ENCODE results near the gene TRAPPC6A. TPM values are rescaled to one million over a fixed set of nuclear protein-coding genes. Genes with fewer than 3 reads are reported as not detected.

TRAPPC6A gene
- total and polyA plus RNA-seq, 2 of the 4 experiments (the other 2 are of a cell fraction), result 4.1 to 13.4 TPM

GRCh38 chr19:45166723-45167252 lies 11.2 kb downstream of the TRAPPC6A start:
- H3K56ac ChIP-seq (ENCODE audit: extremely low read depth, insufficient read depth, low read length), result no peak overlapping the region
- no TSS peak for BruUV-seq (replicated peaks)
- H2BK120ac ChIP-seq (ENCODE audit: low read depth, low read length), result no peak overlapping the region
- no peak overlapping the region for H4K5ac ChIP-seq (ENCODE audit: low read depth, low read length)
- 60% methylated on average over 8 of the region's 14 CpGs; no CpG with 5 or more reads in 1 of the 2 experiments for WGBS, 2 experiments (ENCODE audit: extremely low coverage in 2 of 2, insufficient read length in 1 of 2)
- dilution Hi-C loops (cut with HindIII; ENCODE audit: low sequenced_read_pairs, unreplicated experiment), result no loop called here
- ATAC-seq (ENCODE audit: low read depth) (no peak), DNase-seq (no peak)
- peaks cover 4% of the 10 kb centered on the region; the same call in 1 of the 2 replicates for H3K4me1 ChIP-seq (ENCODE audit: control insufficient read depth, insufficient read depth, low read length)
- POLR2A ChIA-PET (ENCODE audit: unreplicated experiment), result no interaction called here
- no peaks in the 10 kb centered on the region for H3K79me1 ChIP-seq (ENCODE audit: low read depth in 1 of 2, low read length in 2 of 2)
- no peak overlapping the region for H3K9ac ChIP-seq (ENCODE audit: low read depth, low read length)
- peak overlapping the region; percentile 48 for H2AFZ ChIP-seq (replicated peaks; ENCODE audit: low read length, poor library complexity)
- no peak overlapping the region for H2BK5ac ChIP-seq (ENCODE audit: low read depth, low read length, poor library complexity, severe bottlenecking)
- H3K36me3 ChIP-seq (ENCODE audit: control insufficient read depth, insufficient read depth, low read length), result no peaks in the 10 kb centered on the region
- no peak overlapping the region for H3K4me2 ChIP-seq (ENCODE audit: low read depth, low read length)
- H4K91ac ChIP-seq (ENCODE audit: insufficient read depth, low read depth, low read length), result no peak overlapping the region
- H4K8ac ChIP-seq (ENCODE audit: low read depth in 2 of 2, low read length in 2 of 2), result no peak overlapping the region
- H3K9me1 ChIP-seq (ENCODE audit: insufficient read depth, low read length), result no peaks in the 10 kb centered on the region
- H3K23ac ChIP-seq (ENCODE audit: low read depth, low read length), result no peak overlapping the region
- no peak overlapping the region for H3K4ac ChIP-seq (ENCODE audit: low read depth, low read length)
- H3K9me3 ChIP-seq (ENCODE audit: control insufficient read depth, insufficient read depth, low read length), result no peaks in the 10 kb centered on the region
- no peaks in the 10 kb centered on the region for H4K20me1 ChIP-seq (ENCODE audit: insufficient read depth, low read length)
- CTCF ChIA-PET, result interaction anchor here (0.5 to 0.6 kb wide), 2 partner anchors 12 to 37 kb away, joined by 5 to 8 read pairs; no protein-coding TSS in a partner anchor
- intact Hi-C loops (cut with micrococcal nuclease), result no loop called here
- in situ Hi-C loops (cut with MboI; ENCODE audit: low sequenced_read_pairs), result no loop called here
- no peak overlapping the region for H2AK5ac ChIP-seq (ENCODE audit: low read depth, low read length)
- no peak overlapping the region for H2BK20ac ChIP-seq (ENCODE audit: low read depth, low read length)
- H3K18ac ChIP-seq (ENCODE audit: low read depth, low read length), result no peak overlapping the region
- H2BK15ac ChIP-seq (ENCODE audit: low read depth, low read length), result no peak overlapping the region
- H3K27me3 ChIP-seq (ENCODE audit: control insufficient read depth, insufficient read depth, low read length), result peaks cover 3% of the 10 kb centered on the region; the same call in 1 of the 2 replicates
- TF ChIP-seq FOS (IDR thresholded peaks at IDR 0.05; ENCODE audit: low read depth, low read length) (no peak), POLR2A (IDR thresholded peaks at IDR 0.05; ENCODE audit: low read depth, low read length) (no peak), NFE2L2 (IDR thresholded peaks at IDR 0.05; ENCODE audit: low read depth, low read length) (no peak), CEBPB (IDR thresholded peaks at IDR 0.05; ENCODE audit: low read depth, low read length) (no peak), MXI1 (IDR thresholded peaks at IDR 0.05; ENCODE audit: borderline replicate concordance, low read depth, low read length) (no peak), MAZ (IDR thresholded peaks at IDR 0.05; ENCODE audit: borderline replicate concordance, low read depth, low read length) (no peak), CTCF (conservative IDR thresholded peaks at IDR 0.05; ENCODE audit: low read depth, low read length) (no peak), RCOR1 (IDR thresholded peaks at IDR 0.05; ENCODE audit: insufficient replicate concordance, low read length) (no peak), MAFK (IDR thresholded peaks at IDR 0.05; ENCODE audit: low read depth, low read length) (no peak)
- no peak overlapping the region for H2AK9ac ChIP-seq (replicated peaks; ENCODE audit: low read depth, low read length, poor library complexity)
- no peak overlapping the region for H3K27ac ChIP-seq (ENCODE audit: insufficient read depth, low read length)
- no peak overlapping the region for H3K14ac ChIP-seq (replicated peaks; ENCODE audit: low read depth, low read length)
- no peak overlapping the region for H3K4me3 ChIP-seq (ENCODE audit: insufficient read depth, low read depth, low read length)

Data from IMR-90 (cell line).